NCI-H226 (cell line): ENCODE measurements around the gene KDM5A.
"Not testable (repeated sequence)": the region's sequence is repeated elsewhere in the genome, so short reads cannot be mapped to it uniquely, and the experiment has no call there.

Experiments used
- DNase-seq: peaks from one replicate; pipeline ENCODE4 v3.0.0-alpha.2; 2015

KDM5A gene

GRCh38 chr12:332581-333205 is 56.4 kb downstream of the KDM5A start:
- no peak for DNase-seq

GRCh38 chr12:331287-331686 is 57.8 kb downstream of the KDM5A start:
- DNase-seq: no peak

- no peak for DNase-seq
These were observed 63.2 kb downstream of the KDM5A start for GRCh38 chr12:325906-326305.

GRCh38 chr12:323507-323906 is 65.6 kb downstream of the KDM5A start:
- no peak for DNase-seq

GRCh38 chr12:321606-322326 is 67.4 kb downstream of the KDM5A start:
- DNase-seq: no peak

- DNase-seq: no peak
These were observed 70.2 kb downstream of the KDM5A start for GRCh38 chr12:318759-319515.

GRCh38 chr12:308511-308910 is 80.6 kb downstream of the KDM5A start:
- DNase-seq: no peak

GRCh38 chr12:307406-307805 is 81.7 kb downstream of the KDM5A start:
- DNase-seq: no peak

GRCh38 chr12:304805-305204 is 84.3 kb downstream of the KDM5A start:
- DNase-seq: no peak

- not testable (repeated sequence) for DNase-seq
These were observed 86.4 kb downstream of the KDM5A start for GRCh38 chr12:302766-303165.

- DNase-seq: not testable (repeated sequence)
These were observed 89.0 kb downstream of the KDM5A start for GRCh38 chr12:300166-300565.

- DNase-seq: not testable (repeated sequence)
These were observed 89.6 kb downstream of the KDM5A start for GRCh38 chr12:299511-299910.

GRCh38 chr12:298059-298458 is 91.1 kb downstream of the KDM5A start:
- DNase-seq: not testable (repeated sequence)

- DNase-seq: no peak
These were observed 94.0 kb downstream of the KDM5A start for GRCh38 chr12:295132-295531.

- DNase-seq: no peak
These were observed 95.9 kb downstream of the KDM5A start for GRCh38 chr12:293199-293598.

GRCh38 chr12:292186-292585 is 96.9 kb downstream of the KDM5A start:
- DNase-seq: no peak

- DNase-seq: no peak
These were observed 97.9 kb downstream of the KDM5A start for GRCh38 chr12:291153-291723.

- DNase-seq: peak; percentile 38
These were observed 100.4 kb downstream of the KDM5A start for GRCh38 chr12:288687-289086.

GRCh38 chr12:286531-287300 is 102.4 kb downstream of the KDM5A start:
- no peak for DNase-seq

GRCh38 chr12:278046-278445 is 111.1 kb downstream of the KDM5A start:
- DNase-seq: no peak

GRCh38 chr12:275812-276211 is 113.3 kb downstream of the KDM5A start:
- DNase-seq: no peak

GRCh38 chr12:273382-273781 is 115.7 kb downstream of the KDM5A start:
- DNase-seq: no peak

GRCh38 chr12:272942-273341 is 116.2 kb downstream of the KDM5A start:
- DNase-seq: no peak
